ENCODE results near the gene SNX22. TPM values are rescaled to one million over a fixed set of nuclear protein-coding genes. Genes with fewer than 3 reads are reported as not detected.

SNX22 gene
- total and polyA plus RNA-seq, 9 of the 15 experiments (the other 6 are each of a cell fraction or from before 2014, with no cell fraction given): 0.91 to 3.0 (median 2.0) TPM

- H3K4me3 ChIP-seq: peak overlapping the region; percentile 92
- in situ Hi-C loops (cut with MboI) (no loop called here), intact Hi-C loops (cut with micrococcal nuclease) (loop anchor here (5.0 kb wide), 1 partner anchor 45 kb away; no protein-coding TSS in a partner anchor)
- CTCF ChIA-PET (ENCODE audit: low intra/inter-chr PET ratio): interaction anchor here (0.7 to 2.5 kb wide), 2 partner anchors 518 to 920 kb away, joined by 3 to 15 read pairs; no protein-coding TSS in a partner anchor
- 0% methylated on average over 18 of the region's 21 CpGs for WGBS (ENCODE audit: insufficient coverage, low coverage, missing lambda C conversion rate)
- peak overlapping the region; percentile 86 for H2AFZ ChIP-seq (ENCODE audit: low read depth, low read length)
- no peaks in the 10 kb centered on the region for H3K27me3 ChIP-seq (ENCODE audit: control insufficient read depth in 2 of 2, insufficient read depth in 2 of 2, low read length in 2 of 2)
- ATAC-seq: peak; percentile 58
- peak overlapping the region; percentile 94 for H3K4me2 ChIP-seq (ENCODE audit: insufficient read depth, low read length)
- peak in 1 of 4 experiments; percentile 44 for DNase-seq (ENCODE audit: extremely low read depth in 1 of 4, low spot score in 3 of 4)
- H3K27ac ChIP-seq (ENCODE audit: extremely low read depth, low read depth, low read length): peak overlapping the region; percentile 86
- H3K9me3 ChIP-seq (replicated peaks; ENCODE audit: control insufficient read depth, insufficient read depth, low read depth, low read length): no peaks in the 10 kb centered on the region
- BruUV-seq (replicated peaks): no TSS peak
- FAIRE-seq: no peak
- POLR2A ChIA-PET: interaction anchor here (0.7 to 3.8 kb wide), 14 partner anchors 8 to 825 kb away, joined by 3 to 36 read pairs (median 4); partner anchors contain the start of genes CIAO2A, CSNK1G1 and TRIP4
- H4K20me1 ChIP-seq (replicated peaks; ENCODE audit: control insufficient read depth, insufficient read depth, low read length): no peaks in the 10 kb centered on the region
- H3K9me1 ChIP-seq (ENCODE audit: control insufficient read depth, insufficient read depth, low read length): no peaks in the 10 kb centered on the region
- peak overlapping the region; percentile 94 to 96 for H3K9ac ChIP-seq (ENCODE audit: insufficient read depth in 1 of 2, low read depth in 2 of 2, low read length in 2 of 2)
- peaks cover 46% of the 10 kb centered on the region for H3K36me3 ChIP-seq (ENCODE audit: control insufficient read depth, insufficient read depth, low read length)
- H3K4me1 ChIP-seq (replicated peaks in 1 of 2; ENCODE audit: control insufficient read depth in 2 of 2, insufficient read depth in 2 of 2, low read length in 2 of 2): peaks cover 16 to 27% of the 10 kb centered on the region in 2 experiments; a peak in 3 of 5 replicates
- peaks cover 45% of the 10 kb centered on the region for H3K79me2 ChIP-seq (ENCODE audit: control insufficient read depth, insufficient read depth, low read length)
- TF ChIP-seq MLX (CRISPR knock-in tag; conservative IDR thresholded peaks at IDR 0.05) (no peak), TRIM24 (IDR thresholded peaks at IDR 0.05) (no peak), MEF2D (tag; conservative IDR thresholded peaks at IDR 0.05; ENCODE audit: low read depth) (no peak), TAF9B (IDR thresholded peaks at IDR 0.05; ENCODE audit: partially characterized antibody) (peak; percentile 87), NCOR1 (IDR thresholded peaks at IDR 0.05) (0 out of 2 replicates have a peak, but pooled peaks have one; percentile 3), YBX1 (IDR thresholded peaks at IDR 0.05) (no peak), HMG20B (CRISPR knock-in tag; IDR thresholded peaks at IDR 0.05) (no peak), SNRNP70 (optimal IDR thresholded peaks at IDR 0.05; ENCODE audit: low read depth, low read length) (no peak), HNRNPLL (IDR thresholded peaks at IDR 0.05; ENCODE audit: low read depth, low read length, poor library complexity, severe bottlenecking) (no peak), NR2F6 (CRISPR knock-in tag; IDR thresholded peaks at IDR 0.05) (no peak), ARID1B (IDR thresholded peaks at IDR 0.05) (no peak), NFRKB (IDR thresholded peaks at IDR 0.05; ENCODE audit: low read depth) (0 out of 2 replicates have a peak, but pooled peaks have one; percentile 40), ZNF407 (IDR thresholded peaks at IDR 0.05; ENCODE audit: low read depth) (no peak)
These were observed 10.9 kb downstream of the SNX22 start for GRCh38 chr15:64162478-64162868.

Measured in K562 (cell line).